NCI-H2227 (cell line): Measurements from ENCODE around the gene IL12RB2.
"Not testable (repeated sequence)": the region's sequence is repeated elsewhere in the genome, so short reads cannot be mapped to it uniquely, and the experiment has no call there.

ENCODE experiments used
- DNase-seq: peaks from one replicate; lab custom pipeline; 2025; ENCODE audit not compliant: unreplicated experiment; lab: John Stamatoyannopoulos, UW

Gene IL12RB2

GRCh38 chr1:67393240-67393639, 85.6 kb downstream of the IL12RB2 start:
- DNase-seq = no peak

- DNase-seq = no peak
Observed at GRCh38 chr1:67393737-67394136, 86.1 kb downstream of the IL12RB2 start.

GRCh38 chr1:67394548-67394947, 86.9 kb downstream of the IL12RB2 start:
- DNase-seq = no peak

GRCh38 chr1:67399199-67399993, 91.7 kb downstream of the IL12RB2 start:
- DNase-seq = no peak

- DNase-seq = not testable (repeated sequence)
Observed at GRCh38 chr1:67400029-67400786, 92.5 kb downstream of the IL12RB2 start.

- DNase-seq = no peak
Observed at GRCh38 chr1:67401443-67401842, 93.8 kb downstream of the IL12RB2 start.

- DNase-seq = no peak
Observed at GRCh38 chr1:67404212-67404620, 96.5 kb downstream of the IL12RB2 start.

- DNase-seq = no peak
Observed at GRCh38 chr1:67405473-67406245, 98.0 kb downstream of the IL12RB2 start.

- no peak for DNase-seq
Observed at GRCh38 chr1:67407498-67407897, 99.8 kb downstream of the IL12RB2 start.

GRCh38 chr1:67408148-67408547, 100.5 kb downstream of the IL12RB2 start:
- DNase-seq = no peak

- not testable (repeated sequence) for DNase-seq
Observed at GRCh38 chr1:67413101-67413500, 105.4 kb downstream of the IL12RB2 start.

- no peak for DNase-seq
Observed at GRCh38 chr1:67414574-67414973, 106.9 kb downstream of the IL12RB2 start.

GRCh38 chr1:67415041-67415440, 107.4 kb downstream of the IL12RB2 start:
- no peak for DNase-seq

GRCh38 chr1:67417733-67418132, 110.1 kb downstream of the IL12RB2 start:
- not testable (repeated sequence) for DNase-seq

- DNase-seq = no peak
Observed at GRCh38 chr1:67418839-67419586, 111.3 kb downstream of the IL12RB2 start.

- no peak for DNase-seq
Observed at GRCh38 chr1:67420835-67421492, 113.3 kb downstream of the IL12RB2 start.

GRCh38 chr1:67427465-67427864, 119.8 kb downstream of the IL12RB2 start:
- no peak for DNase-seq

GRCh38 chr1:67427947-67428346, 120.3 kb downstream of the IL12RB2 start:
- no peak for DNase-seq

GRCh38 chr1:67429011-67429527, 121.4 kb downstream of the IL12RB2 start:
- peak; percentile 24 for DNase-seq
